Measurements from ENCODE around the gene OR52H1.

DNA sequence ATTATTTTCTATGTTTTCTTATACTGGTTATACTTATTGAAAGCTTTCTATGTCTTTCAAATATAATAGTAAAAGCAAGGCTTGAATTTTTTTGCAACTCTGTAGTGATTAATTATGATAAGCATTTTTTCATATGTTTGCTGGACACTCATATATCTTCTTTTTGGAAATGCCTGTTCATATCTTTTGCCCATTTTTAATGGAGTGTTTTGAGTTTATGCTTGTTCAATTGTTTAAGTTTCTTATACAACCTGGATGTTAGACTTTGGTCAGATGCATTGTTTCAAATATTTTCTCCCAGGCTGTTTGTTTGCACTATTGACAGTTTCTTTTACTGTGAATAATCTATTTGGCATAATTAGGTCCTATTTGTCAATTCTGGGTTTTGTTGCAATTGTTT, 11.9 kb downstream of the OR52H1 start:
- TF ChIP-seq MAFK (IDR thresholded peaks at IDR 0.05; ENCODE audit: partially characterized antibody) (no peak), HOXA7 (CRISPR knock-in tag; IDR thresholded peaks at IDR 0.05) (no peak), POLR2A (IDR thresholded peaks at IDR 0.05; ENCODE audit: low read length) (no peak), GATA3 (IDR thresholded peaks at IDR 0.05; ENCODE audit: borderline replicate concordance) (no peak), ESRRA (IDR thresholded peaks at IDR 0.05; ENCODE audit: borderline replicate concordance, low read length) (no peak), ZSCAN20 (CRISPR knock-in tag; IDR thresholded peaks at IDR 0.05) (no peak), USF2 (IDR thresholded peaks at IDR 0.05) (no peak), SREBF2 (IDR thresholded peaks at IDR 0.05) (no peak)
- TF ChIP-seq, protein P1, sequence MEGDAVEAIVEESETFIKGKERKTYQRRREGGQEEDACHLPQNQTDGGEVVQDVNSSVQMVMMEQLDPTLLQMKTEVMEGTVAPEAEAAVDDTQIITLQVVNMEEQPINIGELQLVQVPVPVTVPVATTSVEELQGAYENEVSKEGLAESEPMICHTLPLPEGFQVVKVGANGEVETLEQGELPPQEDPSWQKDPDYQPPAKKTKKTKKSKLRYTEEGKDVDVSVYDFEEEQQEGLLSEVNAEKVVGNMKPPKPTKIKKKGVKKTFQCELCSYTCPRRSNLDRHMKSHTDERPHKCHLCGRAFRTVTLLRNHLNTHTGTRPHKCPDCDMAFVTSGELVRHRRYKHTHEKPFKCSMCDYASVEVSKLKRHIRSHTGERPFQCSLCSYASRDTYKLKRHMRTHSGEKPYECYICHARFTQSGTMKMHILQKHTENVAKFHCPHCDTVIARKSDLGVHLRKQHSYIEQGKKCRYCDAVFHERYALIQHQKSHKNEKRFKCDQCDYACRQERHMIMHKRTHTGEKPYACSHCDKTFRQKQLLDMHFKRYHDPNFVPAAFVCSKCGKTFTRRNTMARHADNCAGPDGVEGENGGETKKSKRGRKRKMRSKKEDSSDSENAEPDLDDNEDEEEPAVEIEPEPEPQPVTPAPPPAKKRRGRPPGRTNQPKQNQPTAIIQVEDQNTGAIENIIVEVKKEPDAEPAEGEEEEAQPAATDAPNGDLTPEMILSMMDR (IDR thresholded peaks at IDR 0.05) = no peak
